Measurements from ENCODE around the gene SCGB1A1. TPM values are rescaled to one million over a fixed set of nuclear protein-coding genes. Genes with fewer than 3 reads are reported as not detected.

The SCGB1A1 gene
- total and polyA plus RNA-seq, 7 experiments from 2014 or later: not detected

DNA sequence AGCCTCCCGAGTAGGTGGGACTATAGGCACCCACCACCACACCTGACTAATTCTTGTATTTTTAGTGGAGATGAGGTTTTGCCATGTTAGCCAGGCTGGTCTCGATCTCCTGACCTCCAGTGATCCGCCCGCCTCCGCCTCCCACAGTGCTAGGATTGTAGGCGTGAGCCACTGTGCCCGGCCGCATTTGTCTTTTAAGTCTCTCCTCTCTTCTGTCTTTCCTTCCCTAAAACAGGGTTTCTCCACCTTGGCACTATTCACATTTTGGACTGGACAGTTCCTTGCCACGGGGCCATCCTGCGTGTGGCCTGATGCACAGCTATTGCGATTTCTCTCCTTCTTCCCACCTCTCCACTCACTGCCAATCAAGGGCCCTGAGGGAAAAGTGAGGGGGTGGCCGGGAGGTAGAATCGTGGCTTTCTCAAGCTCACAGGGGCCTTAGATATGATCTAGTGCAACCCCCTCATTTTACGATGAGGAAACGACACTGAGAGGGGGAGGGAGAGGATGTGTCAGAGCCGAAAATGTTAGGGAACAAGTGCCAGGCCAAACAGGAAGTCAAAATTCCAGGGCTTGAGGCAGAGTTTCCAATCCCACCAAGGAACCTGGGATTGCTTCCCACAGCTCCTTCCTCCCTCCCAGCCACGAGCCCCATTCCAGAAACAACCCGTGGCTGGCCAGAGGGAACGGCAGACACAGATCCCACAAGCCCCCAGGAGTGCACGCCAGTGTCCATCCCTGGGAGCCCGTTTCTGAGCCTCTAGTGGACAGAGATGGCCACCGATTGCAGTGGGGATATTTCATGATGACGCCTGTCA lies 21.2 kb downstream of the SCGB1A1 start:
- H3K27me3 ChIP-seq (ENCODE audit: control insufficient read depth in 2 of 2, insufficient read depth in 2 of 2, low read length in 2 of 2): no peaks in the 10 kb centered on the region
- Mint-ChIP-seq H3K36me3 (no peaks in the 10 kb centered on the region), H3K27me3 (peaks cover 0 to 6% (median 4%) of the 10 kb centered on the region in 5 donors), H3K4me3 (no peak overlapping the region), H3K4me1 (peaks cover 11 to 27% (median 19%) of the 10 kb centered on the region in 7 donors), H3K27ac (no peak overlapping the region), H3K9me3 (no peaks in the 10 kb centered on the region)
- H3K36me3 ChIP-seq (ENCODE audit: control insufficient read depth in 2 of 3, insufficient read depth in 3 of 3, low read length in 3 of 3): no peaks in the 10 kb centered on the region
- no peak for ATAC-seq
- DNase-seq: no peak
- intact Hi-C loops (cut with micrococcal nuclease): no loop called here
- ChIA-PET CTCF (no interaction called here), POLR2A (no interaction called here)
- H3K9me3 ChIP-seq (ENCODE audit: control insufficient read depth in 2 of 3, low read length in 3 of 3): no peaks in the 10 kb centered on the region
- H3K4me1 ChIP-seq (ENCODE audit: control insufficient read depth in 2 of 2, insufficient read depth in 2 of 2, low read length in 2 of 2): peaks cover 0 to 19% of the 10 kb centered on the region in 2 donors
- H3K27ac ChIP-seq (ENCODE audit: low read depth, low read length): no peak overlapping the region
- no peak overlapping the region for H3K4me3 ChIP-seq (ENCODE audit: low read length)

DNA sequence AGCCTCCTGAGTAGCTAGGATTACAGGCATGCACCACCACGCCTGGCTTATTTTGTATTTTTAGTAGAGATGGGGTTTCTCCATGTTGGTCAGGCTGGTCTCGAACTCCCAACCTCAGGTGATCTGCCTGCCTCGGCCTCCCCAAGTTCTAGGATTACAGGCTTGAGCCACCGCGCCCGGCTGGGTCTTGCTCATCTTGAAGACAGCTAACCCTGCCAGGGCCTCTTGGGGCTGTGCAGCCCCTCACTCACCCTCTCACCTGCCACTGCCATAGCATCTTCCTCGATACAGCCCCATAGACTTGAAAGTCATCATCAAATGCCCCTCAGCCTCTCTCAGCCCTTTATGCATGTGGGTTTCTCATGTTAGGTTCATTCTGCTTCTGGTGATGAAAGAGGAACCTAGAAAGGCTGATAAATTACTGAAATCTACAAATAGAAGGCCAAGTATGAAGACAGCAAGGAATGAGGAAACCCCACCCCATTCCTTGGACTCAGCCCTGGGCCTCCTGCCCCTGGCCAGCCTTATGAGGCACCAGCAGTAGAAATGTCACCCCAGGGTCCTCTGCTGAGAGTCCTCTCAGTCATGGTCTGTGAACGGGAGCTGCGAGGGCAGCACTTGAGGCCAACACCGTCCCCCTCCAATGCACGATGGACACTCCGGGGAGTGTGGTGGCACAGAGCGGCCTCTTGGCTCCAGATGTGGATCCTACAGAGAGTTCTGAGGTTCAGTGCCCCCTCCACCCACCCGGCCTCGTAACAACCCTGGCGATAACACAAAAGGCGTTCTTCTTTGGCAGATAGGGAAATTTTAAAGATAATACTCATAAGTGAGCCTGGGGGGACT lies 24.8 kb downstream of the SCGB1A1 start:
- H3K27me3 Mint-ChIP-seq: peaks cover 14 to 32% (median 24%) of the 10 kb centered on the region in 5 donors
- ChIA-PET POLR2A (interaction anchor here (1.2 kb wide), 1 partner anchor 8 kb away, joined by 3 read pairs; no protein-coding TSS in a partner anchor), CTCF (interaction anchor here (1.0 kb wide), 1 partner anchor 9 kb away, joined by 3 read pairs; no protein-coding TSS in a partner anchor)
- no peak for DNase-seq
- Histone ChIP-seq H3K27ac (ENCODE audit: low read depth, low read length) (no peak overlapping the region), H3K4me3 (ENCODE audit: low read length) (no peak overlapping the region), H3K36me3 (ENCODE audit: control insufficient read depth in 2 of 3, insufficient read depth in 3 of 3, low read length in 3 of 3) (no peaks in the 10 kb centered on the region), H3K9me3 (ENCODE audit: control insufficient read depth in 2 of 3, low read length in 3 of 3) (no peaks in the 10 kb centered on the region), H3K27me3 (ENCODE audit: control insufficient read depth in 2 of 2, insufficient read depth in 2 of 2, low read length in 2 of 2) (no peaks in the 10 kb centered on the region), H3K4me1 (ENCODE audit: control insufficient read depth in 2 of 2, insufficient read depth in 2 of 2, low read length in 2 of 2) (peaks cover 0 to 14% of the 10 kb centered on the region in 2 donors)
- no peaks in the 10 kb centered on the region for H3K36me3 Mint-ChIP-seq
- no peaks in the 10 kb centered on the region for H3K9me3 Mint-ChIP-seq
- intact Hi-C loops (cut with micrococcal nuclease): no loop called here
- ATAC-seq: peak; percentile 58
- H3K4me1 Mint-ChIP-seq: peaks cover 0 to 18% (median 9%) of the 10 kb centered on the region in 7 donors
- H3K27ac Mint-ChIP-seq: peak overlapping the region in 1 of 9 donors; percentile 18
- peak overlapping the region; percentile 63 to 85 (median 78) for H3K4me3 Mint-ChIP-seq

DNA sequence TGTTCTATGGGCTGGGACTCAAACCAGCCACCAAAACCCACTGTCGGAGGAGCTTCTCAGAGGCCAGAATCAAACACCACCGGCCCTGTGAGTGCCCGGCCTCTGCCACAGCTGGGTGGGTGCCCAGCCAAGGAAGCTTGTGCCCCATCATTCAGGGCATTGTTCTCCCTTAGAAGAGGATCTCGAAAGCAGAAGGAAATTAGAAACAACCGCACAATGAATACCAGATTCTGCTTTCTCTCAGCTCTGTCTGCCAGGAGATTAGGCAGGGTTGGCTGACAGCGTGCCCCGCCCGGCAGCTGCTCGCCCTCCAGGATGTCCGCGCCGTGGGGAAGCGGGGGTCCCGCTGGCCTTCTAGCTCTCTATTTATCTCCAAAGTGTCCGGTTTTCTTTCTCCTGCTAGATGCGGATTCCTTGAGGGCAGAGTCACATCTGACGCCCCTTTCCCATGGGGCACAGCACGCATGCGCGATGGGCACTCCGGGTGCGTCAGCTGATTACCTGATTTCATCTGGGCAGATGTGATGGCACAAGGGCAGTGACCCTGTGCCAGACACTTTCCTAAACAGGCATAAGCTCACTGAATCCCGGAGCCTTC lies 25.5 kb downstream of the SCGB1A1 start:
- Histone ChIP-seq H3K4me1 (ENCODE audit: control insufficient read depth in 2 of 2, insufficient read depth in 2 of 2, low read length in 2 of 2) (peaks cover 0 to 14% of the 10 kb centered on the region in 2 donors), H3K27me3 (ENCODE audit: control insufficient read depth in 2 of 2, insufficient read depth in 2 of 2, low read length in 2 of 2) (no peaks in the 10 kb centered on the region), H3K4me3 (ENCODE audit: low read length) (peak overlapping the region; percentile 50), H3K27ac (ENCODE audit: low read depth, low read length) (no peak overlapping the region), H3K9me3 (ENCODE audit: control insufficient read depth in 2 of 3, low read length in 3 of 3) (no peaks in the 10 kb centered on the region), H3K36me3 (ENCODE audit: control insufficient read depth in 2 of 3, insufficient read depth in 3 of 3, low read length in 3 of 3) (no peaks in the 10 kb centered on the region)
- peak; percentile 86 for ATAC-seq
- Mint-ChIP-seq H3K4me1 (peaks cover 0 to 18% (median 9%) of the 10 kb centered on the region in 7 donors), H3K4me3 (peak overlapping the region; percentile 70 to 85 (median 78)), H3K27me3 (peaks cover 14 to 32% (median 24%) of the 10 kb centered on the region in 5 donors), H3K36me3 (no peaks in the 10 kb centered on the region), H3K9me3 (no peaks in the 10 kb centered on the region), H3K27ac (peak overlapping the region in 6 of 9 donors; percentile 18 to 61 (median 37))
- intact Hi-C loops (cut with micrococcal nuclease): no loop called here
- DNase-seq: peak in 8 of 9 donors; percentile 10 to 44 (median 30)
- ChIA-PET CTCF (interaction anchor here (1.0 kb wide), 1 partner anchor 9 kb away, joined by 3 read pairs; no protein-coding TSS in a partner anchor), POLR2A (interaction anchor here (1.0 to 1.2 kb wide), 3 partner anchors 8 to 222 kb away, joined by 3 to 4 read pairs (median 3); no protein-coding TSS in a partner anchor)

DNA sequence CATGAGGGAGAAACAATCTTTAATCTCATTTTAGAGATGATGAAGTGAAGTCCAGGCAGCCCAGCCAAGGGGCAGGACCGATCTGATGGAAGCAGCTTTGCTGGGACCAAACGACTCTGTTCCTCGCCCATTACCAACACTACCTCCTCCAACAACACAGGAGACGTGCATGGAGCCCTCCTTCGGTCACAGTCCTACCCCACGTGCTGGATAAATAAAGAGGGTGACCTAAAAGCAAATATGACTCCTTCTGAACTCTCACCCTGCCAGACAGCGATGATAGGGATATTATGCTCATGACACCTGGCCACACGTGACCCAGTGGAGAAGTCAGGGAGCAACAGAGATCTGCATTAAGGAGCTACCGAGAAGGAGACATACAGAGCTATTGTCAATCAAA lies 26.0 kb downstream of the SCGB1A1 start:
- Mint-ChIP-seq H3K36me3 (no peaks in the 10 kb centered on the region), H3K4me3 (peak overlapping the region; percentile 70 to 85 (median 78)), H3K27me3 (peaks cover 14 to 32% (median 24%) of the 10 kb centered on the region in 5 donors), H3K9me3 (no peaks in the 10 kb centered on the region), H3K27ac (peak overlapping the region in 5 of 9 donors; percentile 18 to 45 (median 36)), H3K4me1 (peaks cover 0 to 18% (median 9%) of the 10 kb centered on the region in 7 donors)
- Histone ChIP-seq H3K4me3 (ENCODE audit: low read length) (peak overlapping the region; percentile 50), H3K36me3 (ENCODE audit: control insufficient read depth in 2 of 3, insufficient read depth in 3 of 3, low read length in 3 of 3) (no peaks in the 10 kb centered on the region), H3K27ac (ENCODE audit: low read depth, low read length) (no peak overlapping the region), H3K27me3 (ENCODE audit: control insufficient read depth in 2 of 2, insufficient read depth in 2 of 2, low read length in 2 of 2) (no peaks in the 10 kb centered on the region), H3K4me1 (ENCODE audit: control insufficient read depth in 2 of 2, insufficient read depth in 2 of 2, low read length in 2 of 2) (peaks cover 0 to 14% of the 10 kb centered on the region in 2 donors), H3K9me3 (ENCODE audit: control insufficient read depth in 2 of 3, low read length in 3 of 3) (no peaks in the 10 kb centered on the region)
- ATAC-seq (no peak), DNase-seq (no peak)
- CTCF ChIA-PET: interaction anchor here (1.0 kb wide), 1 partner anchor 20 kb away, joined by 3 read pairs; no protein-coding TSS in a partner anchor
- POLR2A ChIA-PET: interaction anchor here (1.0 to 1.2 kb wide), 3 partner anchors 9 to 222 kb away, joined by 3 to 4 read pairs (median 3); no protein-coding TSS in a partner anchor
- intact Hi-C loops (cut with micrococcal nuclease): no loop called here

DNA sequence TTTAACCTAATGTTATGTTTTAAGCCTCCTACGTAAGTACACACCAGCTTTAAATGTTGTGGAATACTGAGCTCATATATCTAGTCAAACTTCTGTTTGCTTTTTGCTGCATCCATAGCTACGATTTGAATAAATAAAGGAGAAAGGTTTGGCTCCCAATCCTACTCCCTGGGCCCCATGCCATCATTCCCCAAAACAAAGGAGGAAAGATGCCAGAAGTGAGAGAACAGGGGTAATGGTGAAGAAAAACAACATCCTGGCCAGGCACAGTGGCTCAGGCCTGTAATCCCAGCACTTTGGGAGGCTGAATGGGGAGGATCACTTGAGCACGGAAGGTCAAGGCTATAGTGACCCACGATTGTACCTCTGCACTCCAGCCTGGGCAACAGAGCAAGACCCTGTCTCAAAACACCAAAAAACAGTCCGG lies 26.5 kb downstream of the SCGB1A1 start:
- Histone ChIP-seq H3K27ac (ENCODE audit: low read depth, low read length) (no peak overlapping the region), H3K36me3 (ENCODE audit: control insufficient read depth in 2 of 3, insufficient read depth in 3 of 3, low read length in 3 of 3) (no peaks in the 10 kb centered on the region), H3K4me1 (ENCODE audit: control insufficient read depth in 2 of 2, insufficient read depth in 2 of 2, low read length in 2 of 2) (peaks cover 0 to 14% of the 10 kb centered on the region in 2 donors), H3K9me3 (ENCODE audit: control insufficient read depth in 2 of 3, low read length in 3 of 3) (no peaks in the 10 kb centered on the region), H3K27me3 (ENCODE audit: control insufficient read depth in 2 of 2, insufficient read depth in 2 of 2, low read length in 2 of 2) (no peaks in the 10 kb centered on the region), H3K4me3 (ENCODE audit: low read length) (no peak overlapping the region)
- intact Hi-C loops (cut with micrococcal nuclease): no loop called here
- Mint-ChIP-seq H3K36me3 (no peaks in the 10 kb centered on the region), H3K27me3 (peaks cover 14 to 32% (median 24%) of the 10 kb centered on the region in 5 donors), H3K27ac (peak overlapping the region in 1 of 9 donors; percentile 29), H3K9me3 (no peaks in the 10 kb centered on the region), H3K4me3 (peak overlapping the region in 3 of 10 donors; percentile 80 to 83 (median 82)), H3K4me1 (peaks cover 0 to 18% (median 9%) of the 10 kb centered on the region in 7 donors)
- ChIA-PET CTCF (interaction anchor here (1.0 kb wide), 1 partner anchor 20 kb away, joined by 3 read pairs; no protein-coding TSS in a partner anchor), POLR2A (interaction anchor here (1.2 kb wide), 1 partner anchor 108 kb away, joined by 4 read pairs; no protein-coding TSS in a partner anchor)
- ATAC-seq (no peak), DNase-seq (no peak)

DNA sequence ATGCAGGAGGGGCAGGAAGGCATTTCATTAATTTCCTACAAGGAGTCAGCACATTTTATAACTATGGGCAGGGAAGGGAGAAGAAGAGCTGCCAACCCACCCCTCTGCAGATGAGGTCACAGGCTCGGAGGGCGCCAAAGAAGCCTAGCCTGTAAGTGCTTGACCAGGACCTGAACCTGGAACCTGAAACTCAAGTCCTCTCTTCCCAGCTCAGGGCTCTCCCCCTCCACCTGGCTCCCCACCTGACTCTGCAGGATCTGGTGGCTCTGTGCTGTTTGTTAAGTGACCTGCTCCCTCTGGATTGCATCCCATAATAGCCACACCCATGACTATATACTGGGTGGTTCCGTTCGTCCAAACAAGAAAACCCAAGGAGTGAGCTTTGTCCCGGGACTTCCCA lies 27.3 kb downstream of the SCGB1A1 start:
- H3K4me1 ChIP-seq (ENCODE audit: control insufficient read depth in 2 of 2, insufficient read depth in 2 of 2, low read length in 2 of 2): peaks cover 0 to 14% of the 10 kb centered on the region in 2 donors
- Mint-ChIP-seq H3K4me3 (no peak overlapping the region), H3K9me3 (no peaks in the 10 kb centered on the region), H3K36me3 (no peaks in the 10 kb centered on the region), H3K4me1 (peaks cover 0 to 18% (median 9%) of the 10 kb centered on the region in 7 donors), H3K27ac (no peak overlapping the region), H3K27me3 (peaks cover 14 to 32% (median 24%) of the 10 kb centered on the region in 5 donors)
- H3K27ac ChIP-seq (ENCODE audit: low read depth, low read length): no peak overlapping the region
- H3K4me3 ChIP-seq (ENCODE audit: low read length): no peak overlapping the region
- intact Hi-C loops (cut with micrococcal nuclease): no loop called here
- no peak for ATAC-seq
- ChIA-PET CTCF (interaction anchor here (0.6 kb wide), 1 partner anchor 458 kb away, joined by 3 read pairs; no protein-coding TSS in a partner anchor), POLR2A (no interaction called here)
- H3K36me3 ChIP-seq (ENCODE audit: control insufficient read depth in 2 of 3, insufficient read depth in 3 of 3, low read length in 3 of 3): no peaks in the 10 kb centered on the region
- no peaks in the 10 kb centered on the region for H3K9me3 ChIP-seq (ENCODE audit: control insufficient read depth in 2 of 3, low read length in 3 of 3)
- no peak for DNase-seq
- H3K27me3 ChIP-seq (ENCODE audit: control insufficient read depth in 2 of 2, insufficient read depth in 2 of 2, low read length in 2 of 2): no peaks in the 10 kb centered on the region

All from naive thymus-derived CD4-positive, alpha-beta T cell (primary cell).